Measurements from ENCODE around the gene NAP1L2.
"Not testable (repeated sequence)": the region's sequence is repeated elsewhere in the genome, so short reads cannot be mapped to it uniquely, and the experiment has no call there.

The NAP1L2 gene, protein sequence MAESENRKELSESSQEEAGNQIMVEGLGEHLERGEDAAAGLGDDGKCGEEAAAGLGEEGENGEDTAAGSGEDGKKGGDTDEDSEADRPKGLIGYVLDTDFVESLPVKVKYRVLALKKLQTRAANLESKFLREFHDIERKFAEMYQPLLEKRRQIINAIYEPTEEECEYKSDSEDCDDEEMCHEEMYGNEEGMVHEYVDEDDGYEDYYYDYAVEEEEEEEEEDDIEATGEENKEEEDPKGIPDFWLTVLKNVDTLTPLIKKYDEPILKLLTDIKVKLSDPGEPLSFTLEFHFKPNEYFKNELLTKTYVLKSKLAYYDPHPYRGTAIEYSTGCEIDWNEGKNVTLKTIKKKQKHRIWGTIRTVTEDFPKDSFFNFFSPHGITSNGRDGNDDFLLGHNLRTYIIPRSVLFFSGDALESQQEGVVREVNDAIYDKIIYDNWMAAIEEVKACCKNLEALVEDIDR

DNA sequence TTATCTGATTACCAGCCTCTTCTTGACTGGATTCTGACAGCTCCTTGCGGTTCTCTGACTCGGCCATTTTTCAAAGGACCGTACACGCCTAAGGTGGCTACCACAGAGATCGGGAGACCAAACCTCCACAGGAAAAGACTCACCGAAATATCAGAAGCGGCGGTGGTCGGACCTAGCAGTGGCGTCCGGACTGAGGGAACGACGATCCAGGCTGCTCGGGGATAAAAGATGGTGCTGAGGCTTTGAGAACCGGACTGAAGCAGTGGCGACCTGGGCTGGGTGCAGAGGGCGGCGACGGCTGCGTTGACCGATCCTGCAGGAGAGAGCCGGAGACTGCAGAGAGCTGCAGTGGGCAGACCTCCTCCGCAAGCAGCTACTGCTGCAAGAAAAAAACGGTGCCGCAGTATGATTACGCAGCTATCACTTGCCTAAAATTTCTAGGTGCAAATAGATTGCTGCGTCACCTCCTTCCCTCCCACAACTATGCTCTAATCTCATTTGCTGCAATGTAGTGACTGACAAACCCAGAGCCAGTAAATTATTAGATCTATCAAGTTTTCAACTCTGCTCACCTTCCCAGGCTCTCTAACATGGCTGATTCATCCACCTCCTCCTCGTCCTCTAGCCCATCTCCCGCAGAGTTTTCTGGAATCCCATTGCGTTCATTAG is at the start of gene NAP1L2:
Gene NAP1L2 (minus strand): TSS at position 426 of the 669 bp plus-strand sequence. CDS start 359 bp downstream, at position 67.
- peak within 1 kb of the TSS; percentile 81; the same call in 1 of the 2 replicates for H3K9ac ChIP-seq (ENCODE audit: low read depth, low read length)
- no peaks in the 10 kb centered on the region for H3K9me3 ChIP-seq (ENCODE audit: insufficient read depth, low read depth, low read length)
- no peaks in the 10 kb centered on the region for H3K27me3 ChIP-seq (ENCODE audit: insufficient read depth, low read length)
- H3K36me3 ChIP-seq (ENCODE audit: insufficient read depth, low read depth, low read length), result no peaks in the 10 kb centered on the region
- no peak within 1 kb of the TSS for H3K27ac ChIP-seq (ENCODE audit: low read length)
- no peaks in the 10 kb centered on the region; the same call in 1 of the 2 replicates for H3K4me1 ChIP-seq (ENCODE audit: insufficient read depth, low read length)
- peak within 1 kb of the TSS; percentile 91 for H3K4me3 ChIP-seq (ENCODE audit: low read length)

DNA sequence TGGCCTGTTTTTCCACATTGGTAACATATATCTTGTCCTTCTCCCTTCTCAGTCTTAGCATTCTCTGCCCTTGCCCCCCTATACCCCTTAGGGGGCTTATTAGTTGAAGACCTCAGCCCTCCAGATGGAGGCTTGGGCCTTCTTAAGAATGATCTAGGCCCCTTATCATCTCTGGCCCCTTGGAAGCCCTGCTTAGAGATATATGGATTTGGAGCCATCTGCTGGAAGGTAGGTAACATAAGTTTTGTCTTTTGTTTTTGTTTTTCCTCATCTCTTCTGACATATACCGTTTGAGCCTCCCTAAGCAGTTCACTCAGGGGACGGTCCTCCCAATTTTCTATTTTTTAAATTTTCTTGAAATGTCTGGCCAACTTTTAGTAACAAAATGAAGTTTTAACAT is 48.3 kb upstream of the NAP1L2 start:
- Histone ChIP-seq H3K9me3 (ENCODE audit: insufficient read depth, low read depth, low read length) (no peaks in the 10 kb centered on the region), H3K27ac (ENCODE audit: low read length) (no peak overlapping the region), H3K36me3 (ENCODE audit: insufficient read depth, low read depth, low read length) (no peaks in the 10 kb centered on the region), H3K27me3 (ENCODE audit: insufficient read depth, low read length) (no peaks in the 10 kb centered on the region), H3K4me1 (ENCODE audit: insufficient read depth, low read length) (no peaks in the 10 kb centered on the region), H3K4me3 (ENCODE audit: low read length) (no peak overlapping the region), H3K9ac (ENCODE audit: low read depth, low read length) (no peak overlapping the region)

DNA sequence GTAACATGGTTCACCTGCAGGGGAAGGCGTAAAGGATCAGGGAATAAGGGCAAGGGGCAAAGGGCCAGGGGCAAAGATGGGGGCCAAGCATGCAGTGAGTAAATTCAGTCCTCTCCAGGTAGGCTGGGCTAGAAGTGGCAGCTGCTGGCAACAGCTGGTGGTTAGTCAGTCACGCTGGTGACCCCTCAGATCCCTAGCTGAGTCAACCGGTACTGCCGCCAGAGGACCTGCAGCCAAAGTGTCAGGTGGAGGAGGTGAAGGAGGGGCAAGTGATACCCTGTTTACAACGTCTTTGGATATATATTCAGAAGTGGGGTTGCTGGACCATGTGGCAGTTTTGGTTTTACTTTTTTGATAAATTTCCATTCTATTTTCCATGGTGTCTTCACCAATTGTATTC is 24.6 kb upstream of the NAP1L2 start:
- H3K36me3 ChIP-seq (ENCODE audit: insufficient read depth, low read depth, low read length), result no peaks in the 10 kb centered on the region
- H3K9me3 ChIP-seq (ENCODE audit: insufficient read depth, low read depth, low read length), result no peaks in the 10 kb centered on the region
- H3K27me3 ChIP-seq (ENCODE audit: insufficient read depth, low read length), result no peaks in the 10 kb centered on the region
- no peak overlapping the region for H3K27ac ChIP-seq (ENCODE audit: low read length)
- no peaks in the 10 kb centered on the region for H3K4me1 ChIP-seq (ENCODE audit: insufficient read depth, low read length)
- no peak overlapping the region for H3K4me3 ChIP-seq (ENCODE audit: low read length)
- H3K9ac ChIP-seq (ENCODE audit: low read depth, low read length), result no peak overlapping the region

DNA sequence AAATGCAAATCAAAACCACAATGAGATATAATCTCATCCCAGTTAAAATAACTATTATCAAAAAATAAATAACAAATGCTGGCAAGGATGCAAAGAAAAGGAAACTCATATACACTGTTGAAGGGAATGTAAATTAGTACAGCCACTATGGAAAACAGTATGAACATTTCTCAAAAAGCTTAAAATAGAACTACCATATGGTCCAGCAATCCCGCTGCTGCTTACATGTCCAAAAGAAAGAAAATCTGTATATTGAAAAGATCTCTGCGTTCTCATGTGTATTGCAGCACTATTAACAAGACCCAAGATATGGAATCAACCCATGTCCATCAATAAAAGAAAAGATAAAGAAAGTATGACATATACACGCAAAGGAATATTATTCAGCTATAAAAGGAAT is 3.0 kb upstream of the NAP1L2 start:
- H3K36me3 ChIP-seq (ENCODE audit: insufficient read depth, low read depth, low read length), result no peaks in the 10 kb centered on the region
- no peak overlapping the region for H3K9ac ChIP-seq (ENCODE audit: low read depth, low read length)
- H3K9me3 ChIP-seq (ENCODE audit: insufficient read depth, low read depth, low read length), result no peaks in the 10 kb centered on the region
- no peak overlapping the region for H3K4me3 ChIP-seq (ENCODE audit: low read length)
- no peaks in the 10 kb centered on the region; the same call in 1 of the 2 replicates for H3K4me1 ChIP-seq (ENCODE audit: insufficient read depth, low read length)
- no peaks in the 10 kb centered on the region for H3K27me3 ChIP-seq (ENCODE audit: insufficient read depth, low read length)
- H3K27ac ChIP-seq (ENCODE audit: low read length), result no peak overlapping the region

DNA sequence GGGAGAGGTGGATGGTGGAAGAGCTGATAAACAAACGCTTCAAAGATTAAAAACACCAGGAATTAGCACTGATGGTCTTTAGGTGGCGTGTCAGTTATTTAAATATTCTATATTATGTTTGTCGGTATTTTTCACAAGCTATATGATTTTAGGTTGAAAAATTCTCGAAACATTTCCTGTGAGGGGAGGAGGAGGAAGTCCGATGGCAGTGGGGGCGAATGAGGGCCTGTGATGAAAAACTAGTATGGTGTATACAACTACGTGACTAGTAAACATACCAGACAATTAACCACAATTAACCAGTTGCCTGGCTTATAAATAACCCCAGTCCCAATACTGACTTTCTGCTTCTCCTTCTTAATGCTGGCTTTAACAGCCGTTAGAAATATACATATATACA is 595 bp upstream of the NAP1L2 start:
- H3K9ac ChIP-seq (ENCODE audit: low read depth, low read length), result peak overlapping the region; percentile 81; the same call in 1 of the 2 replicates
- H3K4me1 ChIP-seq (ENCODE audit: insufficient read depth, low read length), result no peaks in the 10 kb centered on the region; the same call in 1 of the 2 replicates
- H3K36me3 ChIP-seq (ENCODE audit: insufficient read depth, low read depth, low read length), result no peaks in the 10 kb centered on the region
- no peak overlapping the region for H3K27ac ChIP-seq (ENCODE audit: low read length)
- peak overlapping the region; percentile 91 for H3K4me3 ChIP-seq (ENCODE audit: low read length)
- no peaks in the 10 kb centered on the region for H3K9me3 ChIP-seq (ENCODE audit: insufficient read depth, low read depth, low read length)
- H3K27me3 ChIP-seq (ENCODE audit: insufficient read depth, low read length), result no peaks in the 10 kb centered on the region

DNA sequence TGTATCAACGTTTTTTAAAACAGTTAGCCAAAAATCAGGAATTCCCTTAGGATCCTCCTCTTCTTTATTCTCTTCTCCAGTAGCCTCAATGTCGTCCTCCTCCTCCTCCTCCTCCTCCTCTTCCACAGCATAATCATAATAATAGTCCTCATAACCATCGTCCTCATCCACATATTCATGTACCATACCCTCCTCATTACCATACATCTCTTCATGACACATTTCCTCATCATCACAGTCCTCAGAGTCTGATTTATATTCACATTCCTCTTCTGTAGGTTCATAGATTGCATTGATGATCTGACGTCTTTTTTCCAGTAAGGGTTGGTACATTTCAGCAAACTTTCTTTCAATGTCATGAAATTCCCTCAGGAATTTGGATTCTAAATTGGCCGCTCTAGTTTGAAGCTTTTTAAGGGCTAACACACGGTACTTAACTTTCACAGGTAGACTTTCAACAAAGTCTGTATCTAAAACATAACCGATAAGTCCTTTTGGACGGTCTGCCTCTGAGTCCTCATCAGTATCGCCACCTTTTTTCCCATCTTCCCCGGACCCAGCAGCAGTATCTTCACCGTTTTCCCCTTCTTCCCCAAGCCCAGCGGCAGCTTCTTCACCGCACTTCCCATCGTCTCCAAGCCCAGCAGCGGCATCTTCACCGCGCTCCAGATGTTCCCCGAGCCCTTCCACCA is 771 bp downstream of the NAP1L2 start:
- H3K9ac ChIP-seq (ENCODE audit: low read depth, low read length), result peak overlapping the region; percentile 81; the same call in 1 of the 2 replicates

DNA sequence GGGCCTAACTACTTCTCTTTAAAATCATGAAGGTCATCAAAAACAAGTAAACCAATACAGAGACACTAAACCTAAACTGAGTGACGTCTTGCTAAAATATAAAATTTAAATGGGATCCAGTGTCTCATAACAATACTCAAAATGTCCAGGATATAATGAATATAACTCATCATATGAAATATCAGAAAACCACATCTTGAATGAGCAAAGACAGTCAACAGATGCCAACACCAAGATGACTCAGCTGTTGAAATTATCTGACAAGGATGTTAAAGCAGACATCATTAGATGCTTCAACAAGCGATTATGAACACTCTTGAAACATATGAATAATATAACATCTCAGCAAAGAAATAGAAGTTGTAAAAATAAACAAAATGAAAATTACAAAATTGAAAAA is 8.3 kb downstream of the NAP1L2 start:
- Histone ChIP-seq H3K4me1 (ENCODE audit: insufficient read depth, low read length) (no peaks in the 10 kb centered on the region), H3K27ac (ENCODE audit: low read length) (no peak overlapping the region)

More for the DNA sequence above, 771 bp downstream of the NAP1L2 start:
- no peaks in the 10 kb centered on the region for H3K9me3 ChIP-seq (ENCODE audit: insufficient read depth, low read depth, low read length)
- no peaks in the 10 kb centered on the region for H3K27me3 ChIP-seq (ENCODE audit: insufficient read depth, low read length)
- H3K36me3 ChIP-seq (ENCODE audit: insufficient read depth, low read depth, low read length), result no peaks in the 10 kb centered on the region
- H3K4me1 ChIP-seq (ENCODE audit: insufficient read depth, low read length), result no peaks in the 10 kb centered on the region; the same call in 1 of the 2 replicates
- peak overlapping the region; percentile 91 for H3K4me3 ChIP-seq (ENCODE audit: low read length)
- no peak overlapping the region for H3K27ac ChIP-seq (ENCODE audit: low read length)

DNA sequence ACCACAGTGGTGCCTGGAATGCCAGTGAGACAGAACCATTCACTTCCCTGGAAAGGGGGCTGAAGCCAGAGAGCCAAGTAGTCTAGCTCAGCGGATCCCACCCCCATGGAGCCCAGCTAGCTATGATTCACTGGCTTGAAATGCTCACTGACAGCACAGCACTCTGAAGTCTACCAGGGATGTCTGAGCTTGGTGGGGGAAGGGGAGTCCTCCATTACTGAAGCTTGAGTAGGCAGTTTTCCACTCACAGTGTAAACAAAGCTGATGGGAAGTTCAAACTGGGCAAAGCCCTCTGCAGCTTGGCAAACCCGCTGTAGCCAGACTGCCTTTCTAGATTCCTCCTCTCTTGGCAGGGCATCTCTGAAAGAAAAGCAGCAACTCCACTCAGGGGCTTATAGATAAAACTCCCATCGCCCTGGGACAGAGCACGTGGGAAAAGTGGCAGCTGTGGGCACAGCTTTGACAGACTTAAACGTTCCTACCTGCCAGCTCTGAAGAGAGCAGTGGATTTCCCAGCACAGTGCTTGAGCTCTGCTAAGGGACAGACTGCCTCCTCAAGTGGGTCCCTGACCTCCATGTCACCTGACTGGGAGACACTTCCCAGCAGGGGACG is 32.0 kb downstream of the NAP1L2 start:
- Histone ChIP-seq H3K27ac (ENCODE audit: low read length) (no peak overlapping the region), H3K4me1 (ENCODE audit: insufficient read depth, low read length) (no peaks in the 10 kb centered on the region), H3K9me3 (ENCODE audit: insufficient read depth, low read depth, low read length) (no peaks in the 10 kb centered on the region), H3K27me3 (ENCODE audit: insufficient read depth, low read length) (no peaks in the 10 kb centered on the region), H3K4me3 (ENCODE audit: low read length) (no peak overlapping the region), H3K9ac (ENCODE audit: low read depth, low read length) (no peak overlapping the region), H3K36me3 (ENCODE audit: insufficient read depth, low read depth, low read length) (no peaks in the 10 kb centered on the region)

More for the DNA sequence above, 8.3 kb downstream of the NAP1L2 start:
- no peak overlapping the region for H3K4me3 ChIP-seq (ENCODE audit: low read length)
- H3K9ac ChIP-seq (ENCODE audit: low read depth, low read length), result no peak overlapping the region
- no peaks in the 10 kb centered on the region for H3K36me3 ChIP-seq (ENCODE audit: insufficient read depth, low read depth, low read length)
- H3K27me3 ChIP-seq (ENCODE audit: insufficient read depth, low read length), result no peaks in the 10 kb centered on the region
- H3K9me3 ChIP-seq (ENCODE audit: insufficient read depth, low read depth, low read length), result peaks cover 6% of the 10 kb centered on the region; the same call in 1 of the 2 replicates

DNA sequence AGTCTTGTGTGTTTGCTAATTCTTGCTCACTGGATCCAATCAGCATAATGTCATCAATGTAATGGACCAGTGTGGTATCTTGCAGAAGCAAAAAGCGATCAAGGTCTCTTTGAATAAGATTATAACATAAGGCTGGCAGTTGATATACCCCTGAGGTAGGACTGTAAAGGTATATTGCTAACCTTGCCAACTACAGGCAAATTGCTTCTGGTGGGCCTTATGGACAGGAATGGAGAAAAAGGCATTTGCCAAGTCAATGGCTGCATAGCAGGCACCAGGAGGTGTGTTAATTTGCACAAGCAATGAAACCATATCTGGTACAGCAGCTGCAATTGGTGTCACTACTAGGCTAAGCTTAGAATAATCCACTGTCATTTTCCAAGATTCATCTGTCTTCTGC is 45.7 kb downstream of the NAP1L2 start:
- not testable (repeated sequence) for H3K27ac ChIP-seq (ENCODE audit: low read length); H3K9ac ChIP-seq (ENCODE audit: low read depth, low read length); H3K9me3 ChIP-seq (ENCODE audit: insufficient read depth, low read depth, low read length); H3K27me3 ChIP-seq (ENCODE audit: insufficient read depth, low read length); H3K36me3 ChIP-seq (ENCODE audit: insufficient read depth, low read depth, low read length); H3K4me1 ChIP-seq (ENCODE audit: insufficient read depth, low read length); H3K4me3 ChIP-seq (ENCODE audit: low read length)
